Sigmoid colon (tissue), 4 donors: ENCODE results near the gene ARHGEF11.

Experiments
- EP300 ChIP-seq, 4 donors: sonication (generic); formaldehyde crosslinking; IDR thresholded peaks; one replicate each; pipeline ENCODE4 v1.6.1; 2017; ENCODE audit warnings: antibody characterized with exemption in 4 of 4
- POLR2AphosphoS5 ChIP-seq, 4 donors: sonication (generic); formaldehyde crosslinking; IDR thresholded peaks; one replicate each; pipeline ENCODE4 v1.6.1; 2017; ENCODE audit warnings: antibody characterized with exemption in 4 of 4
- TF ChIP-seq, protein P1 (sequence below), 4 experiments: fragments of 450-650 bp in 3 of 4; fragments of 200-600 bp in 1 of 4; IDR thresholded peaks; one replicate each; pipeline ENCODE4 v1.5.1; 2016 to 2019; ENCODE audit warnings: antibody characterized with exemption in 4 of 4, mild to moderate bottlenecking in 3 of 4, moderate library complexity in 2 of 4

DNA sequence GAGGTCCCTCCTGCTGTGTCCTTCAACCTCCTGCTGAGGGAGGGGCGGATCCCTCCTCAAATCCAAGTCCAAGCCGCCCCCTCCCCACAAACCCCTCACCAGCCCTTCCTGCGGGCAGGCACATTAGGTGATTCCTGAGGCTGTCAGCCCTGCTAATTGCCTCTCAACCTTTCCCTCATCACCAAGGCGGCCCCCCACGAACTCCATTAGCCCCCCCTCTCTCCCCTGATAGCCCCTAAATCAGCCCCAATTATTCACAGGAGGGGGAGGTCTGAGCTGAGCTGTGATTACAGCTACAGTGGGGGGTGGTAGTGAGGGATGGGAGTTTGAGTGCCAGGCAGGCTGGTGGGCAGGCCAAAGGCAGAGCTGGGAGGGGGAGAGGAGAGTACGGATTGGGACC lies 157.8 kb downstream of the ARHGEF11 start:
- TF ChIP-seq EP300 (IDR thresholded peaks at IDR 0.05) = no peak
- TF ChIP-seq POLR2AphosphoS5 (IDR thresholded peaks at IDR 0.05) = no peak
- TF ChIP-seq, protein P1, sequence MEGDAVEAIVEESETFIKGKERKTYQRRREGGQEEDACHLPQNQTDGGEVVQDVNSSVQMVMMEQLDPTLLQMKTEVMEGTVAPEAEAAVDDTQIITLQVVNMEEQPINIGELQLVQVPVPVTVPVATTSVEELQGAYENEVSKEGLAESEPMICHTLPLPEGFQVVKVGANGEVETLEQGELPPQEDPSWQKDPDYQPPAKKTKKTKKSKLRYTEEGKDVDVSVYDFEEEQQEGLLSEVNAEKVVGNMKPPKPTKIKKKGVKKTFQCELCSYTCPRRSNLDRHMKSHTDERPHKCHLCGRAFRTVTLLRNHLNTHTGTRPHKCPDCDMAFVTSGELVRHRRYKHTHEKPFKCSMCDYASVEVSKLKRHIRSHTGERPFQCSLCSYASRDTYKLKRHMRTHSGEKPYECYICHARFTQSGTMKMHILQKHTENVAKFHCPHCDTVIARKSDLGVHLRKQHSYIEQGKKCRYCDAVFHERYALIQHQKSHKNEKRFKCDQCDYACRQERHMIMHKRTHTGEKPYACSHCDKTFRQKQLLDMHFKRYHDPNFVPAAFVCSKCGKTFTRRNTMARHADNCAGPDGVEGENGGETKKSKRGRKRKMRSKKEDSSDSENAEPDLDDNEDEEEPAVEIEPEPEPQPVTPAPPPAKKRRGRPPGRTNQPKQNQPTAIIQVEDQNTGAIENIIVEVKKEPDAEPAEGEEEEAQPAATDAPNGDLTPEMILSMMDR (IDR thresholded peaks at IDR 0.05) = no peak
